ENCODE measurements around the gene JPT2. TPM values are rescaled to one million over a fixed set of nuclear protein-coding genes. Genes with fewer than 3 reads are reported as not detected.

JPT2 gene
- total RNA-seq, 1 experiment from 2014 or later: 200 TPM

DNA sequence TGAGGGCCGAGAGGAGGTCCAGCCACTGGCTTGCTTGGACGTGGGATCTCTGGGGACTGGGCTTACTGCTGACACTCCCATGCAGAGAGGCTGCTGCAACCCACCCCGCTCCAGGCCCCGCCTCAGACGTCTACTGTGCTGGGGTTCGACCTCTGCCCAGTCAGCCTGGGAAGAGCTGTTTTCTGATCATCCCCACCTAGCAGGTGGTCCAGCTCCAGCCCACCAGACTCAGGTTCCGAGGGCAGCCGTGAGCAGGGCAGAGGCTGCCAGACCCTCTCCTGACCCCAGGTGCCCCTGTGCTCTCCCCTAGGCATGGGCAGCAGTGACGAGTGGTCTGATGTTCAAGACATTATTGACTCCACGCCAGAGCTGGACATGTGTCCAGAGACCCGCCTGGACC, 69.9 kb downstream of the JPT2 start:
- Histone ChIP-seq H3K9me3 (ENCODE audit: low read depth, low read length, poor library complexity, severe bottlenecking) (no peaks in the 10 kb centered on the region), H3K27me3 (replicated peaks; ENCODE audit: insufficient read depth, low read depth, low read length, poor library complexity) (no peaks in the 10 kb centered on the region), H3K4me3 (ENCODE audit: low read depth, low read length, poor library complexity, severe bottlenecking) (no peak overlapping the region), H3K36me3 (ENCODE audit: insufficient read depth, low read length, poor library complexity, severe bottlenecking) (peaks cover 19% of the 10 kb centered on the region), H3K27ac (ENCODE audit: low read depth, low read length, poor library complexity, severe bottlenecking) (no peak overlapping the region), H3K4me1 (ENCODE audit: insufficient read depth, low read length, poor library complexity, severe bottlenecking) (no peaks in the 10 kb centered on the region)
- no peak for DNase-seq (ENCODE audit: low spot score)
- ChIA-PET CTCF (no interaction called here), POLR2A (ENCODE audit: low non-redundant PET) (no interaction called here)
- no peak for TF ChIP-seq EZH2 (IDR thresholded peaks at IDR 0.05; ENCODE audit: borderline replicate concordance, low read depth, low read length, poor library complexity, severe bottlenecking)
- TF ChIP-seq, protein P1, sequence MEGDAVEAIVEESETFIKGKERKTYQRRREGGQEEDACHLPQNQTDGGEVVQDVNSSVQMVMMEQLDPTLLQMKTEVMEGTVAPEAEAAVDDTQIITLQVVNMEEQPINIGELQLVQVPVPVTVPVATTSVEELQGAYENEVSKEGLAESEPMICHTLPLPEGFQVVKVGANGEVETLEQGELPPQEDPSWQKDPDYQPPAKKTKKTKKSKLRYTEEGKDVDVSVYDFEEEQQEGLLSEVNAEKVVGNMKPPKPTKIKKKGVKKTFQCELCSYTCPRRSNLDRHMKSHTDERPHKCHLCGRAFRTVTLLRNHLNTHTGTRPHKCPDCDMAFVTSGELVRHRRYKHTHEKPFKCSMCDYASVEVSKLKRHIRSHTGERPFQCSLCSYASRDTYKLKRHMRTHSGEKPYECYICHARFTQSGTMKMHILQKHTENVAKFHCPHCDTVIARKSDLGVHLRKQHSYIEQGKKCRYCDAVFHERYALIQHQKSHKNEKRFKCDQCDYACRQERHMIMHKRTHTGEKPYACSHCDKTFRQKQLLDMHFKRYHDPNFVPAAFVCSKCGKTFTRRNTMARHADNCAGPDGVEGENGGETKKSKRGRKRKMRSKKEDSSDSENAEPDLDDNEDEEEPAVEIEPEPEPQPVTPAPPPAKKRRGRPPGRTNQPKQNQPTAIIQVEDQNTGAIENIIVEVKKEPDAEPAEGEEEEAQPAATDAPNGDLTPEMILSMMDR (conservative IDR thresholded peaks at IDR 0.05; ENCODE audit: low read depth, low read length): no peak
- intact Hi-C loops (cut with micrococcal nuclease; ENCODE audit: unreplicated experiment): no loop called here
- BruUV-seq (replicated peaks): no TSS peak

DNA sequence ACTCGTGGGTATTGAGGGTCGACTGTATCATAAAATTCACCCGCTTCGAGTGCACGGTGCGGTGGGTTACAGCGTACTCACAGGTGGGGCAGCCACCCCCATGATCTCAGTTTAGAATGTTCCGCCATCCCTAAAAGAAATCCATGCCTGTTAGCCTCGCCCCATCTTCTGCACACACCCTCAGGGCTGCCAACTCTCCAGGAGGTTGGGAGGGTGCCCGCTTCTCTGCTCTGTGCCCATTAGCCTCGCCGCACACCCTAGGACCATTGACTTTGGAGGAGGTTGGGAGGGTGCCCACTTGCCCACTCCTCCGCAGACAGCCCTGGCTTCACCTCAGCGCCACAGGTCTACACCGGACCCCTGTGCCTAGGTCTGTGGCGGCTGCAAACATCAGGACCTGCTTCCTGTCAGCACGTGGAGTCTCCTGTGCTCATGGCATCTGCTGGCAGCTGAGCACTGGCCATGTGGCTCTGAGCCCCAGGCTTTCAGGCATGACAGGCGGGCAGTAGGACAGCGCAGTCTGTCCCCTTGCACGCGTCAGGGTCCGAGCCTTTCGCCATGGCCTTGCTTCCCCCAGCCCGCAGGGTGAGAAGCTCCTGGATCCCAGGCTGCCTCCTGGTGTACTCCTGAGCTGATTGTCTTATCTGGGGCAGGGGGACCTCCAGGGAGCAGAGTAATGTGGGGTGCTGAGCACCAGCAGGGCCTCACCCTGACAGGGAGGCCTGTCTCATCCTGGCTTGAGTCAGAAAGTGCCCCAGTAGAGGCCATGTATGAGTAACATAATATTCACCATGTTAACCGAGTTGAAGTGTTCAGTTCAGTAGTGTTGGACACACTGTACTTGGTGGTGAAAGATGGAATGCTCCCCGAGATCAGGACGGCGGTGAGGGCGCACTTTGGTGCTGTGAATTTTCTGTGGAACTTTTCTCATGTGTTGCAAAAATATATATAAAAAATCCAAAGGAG, 71.4 kb downstream of the JPT2 start:
- intact Hi-C loops (cut with micrococcal nuclease; ENCODE audit: unreplicated experiment): no loop called here
- H3K36me3 ChIP-seq (ENCODE audit: insufficient read depth, low read length, poor library complexity, severe bottlenecking): peaks cover 17% of the 10 kb centered on the region
- H3K27ac ChIP-seq (ENCODE audit: low read depth, low read length, poor library complexity, severe bottlenecking): no peak overlapping the region
- H3K27me3 ChIP-seq (replicated peaks; ENCODE audit: insufficient read depth, low read depth, low read length, poor library complexity): no peaks in the 10 kb centered on the region
- TF ChIP-seq, protein P1 (conservative IDR thresholded peaks at IDR 0.05; ENCODE audit: low read depth, low read length): no peak
- no peak for TF ChIP-seq EZH2 (IDR thresholded peaks at IDR 0.05; ENCODE audit: borderline replicate concordance, low read depth, low read length, poor library complexity, severe bottlenecking)
- no TSS peak for BruUV-seq (replicated peaks)
- H3K4me3 ChIP-seq (ENCODE audit: low read depth, low read length, poor library complexity, severe bottlenecking): no peak overlapping the region
- ChIA-PET CTCF (no interaction called here), POLR2A (ENCODE audit: low non-redundant PET) (no interaction called here)
- no peaks in the 10 kb centered on the region for H3K4me1 ChIP-seq (ENCODE audit: insufficient read depth, low read length, poor library complexity, severe bottlenecking)
- DNase-seq (ENCODE audit: low spot score): no peak
- no peaks in the 10 kb centered on the region for H3K9me3 ChIP-seq (ENCODE audit: low read depth, low read length, poor library complexity, severe bottlenecking)

Small RNA genes lying within 50 kb of the gene (microRNA-seq; reads per million reads assigned to microRNA genes)
- gene MIR3177: 51.2 reads per million, percentile 57 among the genes with 10 or more reads in this experiment

Other genes starting within 250 kb of the JPT2 start
- gene PERCC1, start 247.2 kb upstream of the JPT2 start, total RNA-seq (2021): not detected in 2 replicates
- gene CCDC154, start 233.7 kb upstream of the JPT2 start, total RNA-seq (2021): 1.2 and 1.6 TPM in 2 replicates
- 82.2 and 89.3 TPM in 2 replicates for gene CLCN7, start 203.3 kb upstream of the JPT2 start, total RNA-seq (2021)
- not detected in 2 replicates for gene PTX4, start 189.3 kb upstream of the JPT2 start, total RNA-seq (2021)
- 62.9 and 67.0 TPM in 2 replicates for gene TELO2, start 184.9 kb upstream of the JPT2 start, total RNA-seq (2021)
- not detected in 2 replicates for gene TMEM204, start 144.6 kb upstream of the JPT2 start, total RNA-seq (2021)
- 21.8 and 34.6 TPM in 2 replicates for gene IFT140, start 66.2 kb upstream of the JPT2 start, total RNA-seq (2021)
- 33.0 and 38.4 TPM in 2 replicates for gene CRAMP1, start 65.9 kb upstream of the JPT2 start, total RNA-seq (2021)
- gene MAPK8IP3, start 27.9 kb downstream of the JPT2 start, total RNA-seq (2021): 66.9 and 69.2 TPM in 2 replicates
- 35.3 and 40.8 TPM in 2 replicates for gene NME3, start 93.3 kb downstream of the JPT2 start, total RNA-seq (2021)
- gene EME2, start 94.5 kb downstream of the JPT2 start, total RNA-seq (2021): 19.5 and 19.9 TPM in 2 replicates
- 247 and 250 TPM in 2 replicates for gene MRPS34, start 94.9 kb downstream of the JPT2 start, total RNA-seq (2021)
- 15.0 and 20.8 TPM in 2 replicates for gene SPSB3, start 104.3 kb downstream of the JPT2 start, total RNA-seq (2021)
- gene NUBP2, start 104.7 kb downstream of the JPT2 start, total RNA-seq (2021): 76.0 and 76.6 TPM in 2 replicates
- not detected in 2 replicates for gene IGFALS, start 115.4 kb downstream of the JPT2 start, total RNA-seq (2021)
- 14.4 and 23.4 TPM in 2 replicates for gene HAGH, start 148.5 kb downstream of the JPT2 start, total RNA-seq (2021)
- 19.9 and 22.1 TPM in 2 replicates for gene FAHD1, start 148.9 kb downstream of the JPT2 start, total RNA-seq (2021)
- gene MEIOB, start 193.9 kb downstream of the JPT2 start, total RNA-seq (2021): 0.48 and 0.62 TPM in 2 replicates
- not detected in 2 replicates for gene HS3ST6, start 240.1 kb downstream of the JPT2 start, total RNA-seq (2021)

Data from A673 (cell line).